BLaER1 treated with 17β-estradiol and CSF1 and Interleukin-3, amounts not matched to agents 10 nM and 100 nM (cell line): ENCODE data around the gene SLC8A3.

Experiments used
- H3K27ac ChIP-seq, 11 experiments: shearing (Covaris generic); formaldehyde crosslinking; 2 replicates each; pipeline ENCODE4 v1.8.1; 2022
- H3K27me3 ChIP-seq, 11 experiments: shearing (Covaris generic); formaldehyde crosslinking; 2 replicates each; pipeline ENCODE4 v1.8.1; 2022
- H3K36me3 ChIP-seq, 11 experiments: shearing (Covaris generic); formaldehyde crosslinking; 2 replicates each; pipeline ENCODE4 v1.8.1; 2022
- H3K4me1 ChIP-seq, 10 experiments: shearing (Covaris generic); formaldehyde crosslinking; 2 replicates each; pipeline ENCODE4 v1.8.1; 2022
- H3K4me2 ChIP-seq, 11 experiments: shearing (Covaris generic); formaldehyde crosslinking; 2 replicates each; pipeline ENCODE4 v1.8.1; 2022
- H3K4me3 ChIP-seq, 10 experiments: shearing (Covaris generic); formaldehyde crosslinking; 2 replicates each; pipeline ENCODE4 v1.8.1; 2022
- H3K9ac ChIP-seq, 11 experiments: shearing (Covaris generic); formaldehyde crosslinking; 2 replicates each; pipeline ENCODE4 v1.8.1; 2022
- H3K9me3 ChIP-seq, 11 experiments: shearing (Covaris generic); formaldehyde crosslinking; replicated peaks in 1 of 11; 2 replicates each; pipeline ENCODE4 v1.8.1; 2022
- H4K20me1 ChIP-seq, 11 experiments: shearing (Covaris generic); formaldehyde crosslinking; 2 replicates each; pipeline ENCODE4 v1.8.1; 2022
- Cebpa-rat ChIP-seq, 11 experiments: shearing (Covaris generic); IDR thresholded peaks; 2 replicates each; pipeline ENCODE4 v1.8.1; 2022

Gene SLC8A3

GRCh38 chr14:70006699-70007098 is 182.1 kb downstream of the SLC8A3 start:
- peaks cover 21 to 54% (median 43%) of the 10 kb centered on the region in 10 experiments for H3K4me1 ChIP-seq
- no peak for TF ChIP-seq Cebpa-rat (IDR thresholded peaks at IDR 0.05)
- H3K27ac ChIP-seq = no peak overlapping the region
- H4K20me1 ChIP-seq = no peaks in the 10 kb centered on the region
- H3K4me3 ChIP-seq = no peak overlapping the region
- no peaks in the 10 kb centered on the region for H3K9me3 ChIP-seq
- no peaks in the 10 kb centered on the region for H3K27me3 ChIP-seq
- no peak overlapping the region for H3K9ac ChIP-seq
- H3K36me3 ChIP-seq = no peaks in the 10 kb centered on the region
- H3K4me2 ChIP-seq = peak overlapping the region in 10 of 11 experiments; percentile 1 to 48 (median 18); a peak in 13 of 22 replicates

GRCh38 chr14:70005281-70005805 is 183.4 kb downstream of the SLC8A3 start:
- no peaks in the 10 kb centered on the region for H4K20me1 ChIP-seq
- H3K9ac ChIP-seq = no peak overlapping the region
- H3K27me3 ChIP-seq = no peaks in the 10 kb centered on the region
- H3K36me3 ChIP-seq = no peaks in the 10 kb centered on the region
- H3K9me3 ChIP-seq = no peaks in the 10 kb centered on the region
- peaks cover 31 to 54% (median 46%) of the 10 kb centered on the region in 10 experiments for H3K4me1 ChIP-seq
- no peak overlapping the region for H3K4me3 ChIP-seq
- H3K4me2 ChIP-seq = no peak overlapping the region
- H3K27ac ChIP-seq = no peak overlapping the region
- TF ChIP-seq Cebpa-rat (IDR thresholded peaks at IDR 0.05) = no peak

- Histone ChIP-seq H3K4me2 (no peak overlapping the region), H3K4me3 (no peak overlapping the region), H3K36me3 (no peaks in the 10 kb centered on the region), H4K20me1 (no peaks in the 10 kb centered on the region), H3K27ac (no peak overlapping the region), H3K9ac (no peak overlapping the region), H3K27me3 (no peaks in the 10 kb centered on the region), H3K4me1 (peaks cover 35 to 54% (median 46%) of the 10 kb centered on the region in 10 experiments), H3K9me3 (no peaks in the 10 kb centered on the region)
- TF ChIP-seq Cebpa-rat (IDR thresholded peaks at IDR 0.05) = no peak
Observed at GRCh38 chr14:70004791-70005190, 184.0 kb downstream of the SLC8A3 start.

DNA sequence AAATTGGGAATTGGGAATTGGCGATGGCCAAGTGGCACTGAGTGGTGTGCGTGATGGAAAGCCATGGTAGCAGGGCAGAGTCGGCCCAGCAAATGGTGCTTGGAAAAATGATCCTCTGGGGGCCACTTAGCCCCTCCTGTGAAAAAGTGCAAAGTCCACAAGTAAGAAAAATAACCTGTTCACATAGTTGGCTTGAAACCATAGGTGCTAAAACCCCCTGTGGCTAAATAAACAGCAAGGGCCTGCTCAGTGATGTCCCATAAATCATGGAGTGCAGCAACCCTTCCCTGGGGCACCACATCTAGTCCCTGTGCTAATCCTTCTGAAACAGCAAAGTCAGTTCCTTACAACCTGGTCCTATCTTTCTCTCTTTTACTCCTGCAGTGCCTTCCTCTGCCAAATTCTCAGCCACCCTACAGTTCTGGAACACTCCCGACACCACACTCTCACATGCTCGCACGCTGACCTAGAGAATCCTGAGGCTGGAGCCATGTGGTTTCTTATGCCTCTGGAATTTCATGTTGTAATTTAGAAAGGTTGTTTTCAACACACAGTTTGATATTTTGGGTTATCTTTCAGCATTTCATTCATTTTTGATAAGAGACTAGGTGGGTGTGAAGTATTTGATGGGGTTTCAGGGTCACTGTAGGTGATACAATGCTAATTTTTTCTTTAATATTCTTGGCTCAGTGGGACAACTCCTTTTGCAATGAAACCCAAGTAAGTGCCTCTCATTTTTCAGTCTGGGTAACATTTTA is 186.0 kb downstream of the SLC8A3 start:
- Histone ChIP-seq H3K27ac (no peak overlapping the region), H3K4me3 (no peak overlapping the region), H3K4me1 (peaks cover 19 to 45% (median 35%) of the 10 kb centered on the region in 10 experiments), H3K9me3 (no peaks in the 10 kb centered on the region), H3K36me3 (no peaks in the 10 kb centered on the region), H3K9ac (no peak overlapping the region), H3K27me3 (no peaks in the 10 kb centered on the region), H3K4me2 (no peak overlapping the region), H4K20me1 (no peaks in the 10 kb centered on the region)
- TF ChIP-seq Cebpa-rat (IDR thresholded peaks at IDR 0.05) = no peak

GRCh38 chr14:70000601-70001000 is 188.2 kb downstream of the SLC8A3 start:
- Histone ChIP-seq H3K4me1 (peaks cover 14 to 33% (median 27%) of the 10 kb centered on the region in 10 experiments), H3K4me3 (no peak overlapping the region), H3K9me3 (no peaks in the 10 kb centered on the region), H3K4me2 (peak overlapping the region; percentile 64 to 88 (median 75)), H3K27me3 (no peaks in the 10 kb centered on the region), H4K20me1 (no peaks in the 10 kb centered on the region), H3K27ac (0 out of 22 replicates have a peak overlapping the region, but pooled peaks of 1 of the 11 experiments have one; percentile 26), H3K36me3 (no peaks in the 10 kb centered on the region), H3K9ac (0 out of 22 replicates have a peak overlapping the region, but pooled peaks of 1 of the 11 experiments have one; percentile 19)
- TF ChIP-seq Cebpa-rat (IDR thresholded peaks at IDR 0.05) = no peak

DNA sequence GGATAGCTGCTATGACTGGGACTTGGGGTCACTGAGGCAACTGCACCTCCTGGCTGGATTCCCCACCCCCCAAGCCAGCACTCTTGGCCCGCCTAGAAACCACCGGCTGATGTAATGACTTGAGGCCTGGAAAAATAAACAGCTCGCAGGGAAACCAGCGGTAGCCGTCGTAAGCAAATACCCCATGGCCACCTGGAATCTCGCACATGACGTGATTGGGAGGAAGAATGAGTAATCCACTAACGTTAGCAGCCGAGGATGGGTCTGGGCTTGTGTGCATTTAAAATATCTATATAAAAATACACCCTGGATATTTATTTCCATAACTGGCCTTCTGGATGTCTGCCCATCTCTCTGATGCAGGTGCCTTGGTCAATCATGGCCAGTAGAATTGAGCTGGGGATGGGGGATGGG is 189.5 kb downstream of the SLC8A3 start:
- Histone ChIP-seq H3K9ac (no peak overlapping the region), H3K27me3 (no peaks in the 10 kb centered on the region), H3K27ac (no peak overlapping the region), H3K9me3 (no peaks in the 10 kb centered on the region), H3K4me2 (peak overlapping the region in 5 of 11 experiments; percentile 4 to 81 (median 10); a peak in 3 of 22 replicates), H3K4me3 (no peak overlapping the region), H4K20me1 (no peaks in the 10 kb centered on the region), H3K4me1 (peaks cover 14 to 33% (median 27%) of the 10 kb centered on the region in 10 experiments), H3K36me3 (no peaks in the 10 kb centered on the region)
- no peak for TF ChIP-seq Cebpa-rat (IDR thresholded peaks at IDR 0.05)

DNA sequence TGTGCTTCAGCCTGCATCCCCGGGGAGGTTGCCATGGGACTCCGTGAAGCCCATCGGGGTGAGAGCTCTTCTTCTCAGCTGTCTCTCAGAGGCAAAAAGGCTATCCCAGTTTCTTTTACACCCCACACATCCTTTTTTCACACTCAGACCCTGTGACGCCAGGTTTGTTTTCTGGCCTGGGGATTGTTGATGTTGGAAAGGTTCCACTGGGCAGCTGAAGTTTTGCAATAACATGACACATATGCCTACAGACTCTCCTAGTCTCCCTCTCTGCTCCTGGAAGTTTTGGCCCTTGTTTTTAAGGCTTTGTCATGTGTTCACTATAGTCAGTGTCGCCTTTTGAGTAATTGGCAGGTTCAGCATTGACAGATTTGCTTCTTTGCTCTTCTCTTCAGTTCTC is 190.9 kb downstream of the SLC8A3 start:
- no peak for TF ChIP-seq Cebpa-rat (IDR thresholded peaks at IDR 0.05)
- Histone ChIP-seq H3K4me1 (peaks cover 14 to 33% (median 27%) of the 10 kb centered on the region in 10 experiments), H3K9ac (no peak overlapping the region), H3K27ac (no peak overlapping the region), H3K36me3 (no peaks in the 10 kb centered on the region), H3K27me3 (no peaks in the 10 kb centered on the region), H4K20me1 (no peaks in the 10 kb centered on the region), H3K4me2 (no peak overlapping the region), H3K4me3 (no peak overlapping the region), H3K9me3 (no peaks in the 10 kb centered on the region)

DNA sequence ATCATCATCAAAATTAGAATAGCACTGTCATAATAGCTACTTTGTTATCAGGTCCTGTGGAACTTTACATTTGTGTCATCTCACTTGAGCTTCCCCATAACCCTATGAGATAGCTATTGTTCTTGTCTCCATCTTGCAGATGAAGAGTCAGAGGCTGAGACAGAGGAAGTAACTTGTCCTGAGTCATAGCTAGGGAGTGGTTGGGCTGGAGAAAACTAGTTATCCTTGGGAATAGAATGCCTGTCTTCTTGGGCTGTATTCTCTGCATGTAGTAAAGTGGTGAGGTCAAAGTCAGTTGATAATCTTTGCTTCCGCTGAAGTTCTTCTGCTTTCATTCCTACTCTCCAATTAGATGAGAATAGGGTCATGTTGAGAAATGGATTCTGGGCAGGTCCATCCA is 192.5 kb downstream of the SLC8A3 start:
- no peak overlapping the region for H3K27ac ChIP-seq
- no peak for TF ChIP-seq Cebpa-rat (IDR thresholded peaks at IDR 0.05)
- no peaks in the 10 kb centered on the region for H3K9me3 ChIP-seq
- peak overlapping the region in 3 of 11 experiments; percentile 3 to 16 (median 6); a peak in 1 of 22 replicates for H3K4me2 ChIP-seq
- H3K27me3 ChIP-seq = no peaks in the 10 kb centered on the region
- H4K20me1 ChIP-seq = no peaks in the 10 kb centered on the region
- no peak overlapping the region for H3K9ac ChIP-seq
- H3K4me3 ChIP-seq = no peak overlapping the region
- peaks cover 11 to 29% (median 23%) of the 10 kb centered on the region in 10 experiments for H3K4me1 ChIP-seq
- H3K36me3 ChIP-seq = no peaks in the 10 kb centered on the region
